ENCODE data around the gene NANOS1.
A peak's percentile ranks its signal among the peaks of the same experiment; 100 is the strongest.
"Not testable (repeated sequence)": the region's sequence is repeated elsewhere in the genome, so short reads cannot be mapped to it uniquely, and the experiment has no call there.

NANOS1 gene

DNA sequence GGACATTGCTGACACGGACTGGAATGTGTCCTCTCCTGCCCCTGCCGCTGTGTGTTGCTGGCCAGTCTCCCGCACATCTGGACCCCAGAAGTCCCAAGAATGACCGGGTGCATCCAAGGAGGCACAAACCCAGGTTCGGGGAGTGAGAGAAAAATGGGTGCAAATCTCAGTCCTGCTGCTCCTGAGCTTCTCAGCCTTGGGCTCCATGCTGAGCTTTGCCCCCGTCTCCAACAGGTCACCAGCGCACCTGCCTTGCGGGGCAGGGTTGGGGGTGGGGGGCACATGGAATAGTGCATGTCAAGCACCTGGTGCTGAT is 6.0 kb upstream of the NANOS1 start:
- no peaks in the 10 kb centered on the region for H3K27me3 ChIP-seq (ENCODE audit: control insufficient read depth, insufficient read depth, low read length)
- no peak overlapping the region for H3K9ac ChIP-seq (ENCODE audit: low read length)
- H3K4me3 ChIP-seq (ENCODE audit: low read length) = no peak overlapping the region
- no peaks in the 10 kb centered on the region for H3K36me3 ChIP-seq (ENCODE audit: control insufficient read depth, insufficient read depth, low read length)
- H3K9me3 ChIP-seq (ENCODE audit: control insufficient read depth, low read length) = no peaks in the 10 kb centered on the region
- H3K4me1 ChIP-seq (ENCODE audit: control insufficient read depth, insufficient read depth, low read length) = peaks cover 13% of the 10 kb centered on the region

GRCh38 chr10:119024882-119025281 is 4.6 kb upstream of the NANOS1 start:
- Histone ChIP-seq H3K9ac (ENCODE audit: low read length) (no peak overlapping the region), H3K4me1 (ENCODE audit: control insufficient read depth, insufficient read depth, low read length) (peaks cover 13% of the 10 kb centered on the region), H3K36me3 (ENCODE audit: control insufficient read depth, insufficient read depth, low read length) (no peaks in the 10 kb centered on the region), H3K27me3 (ENCODE audit: control insufficient read depth, insufficient read depth, low read length) (no peaks in the 10 kb centered on the region), H3K9me3 (ENCODE audit: control insufficient read depth, low read length) (no peaks in the 10 kb centered on the region), H3K4me3 (ENCODE audit: low read length) (no peak overlapping the region)

DNA sequence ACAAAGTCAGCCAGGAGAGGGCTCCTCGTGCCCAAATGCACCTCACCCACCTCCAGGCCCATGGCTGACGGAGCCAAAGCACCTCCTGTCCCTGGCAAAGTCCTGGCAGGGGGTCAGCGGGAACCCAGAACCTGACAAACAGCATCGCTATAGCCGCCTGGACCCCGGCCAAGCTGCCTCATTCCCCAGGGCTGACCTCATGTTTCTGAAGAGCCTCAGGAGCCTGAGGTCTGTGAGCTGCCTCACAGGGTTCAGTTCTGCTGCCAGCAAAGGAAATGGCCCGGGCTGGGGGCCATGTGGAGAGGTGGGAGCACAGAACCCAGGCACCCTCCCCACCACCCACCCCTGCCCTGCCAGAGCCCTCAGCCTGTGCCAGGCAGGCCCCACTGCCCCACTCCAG is 4.2 kb upstream of the NANOS1 start:
- Histone ChIP-seq H3K9me3 (ENCODE audit: control insufficient read depth, low read length) (no peaks in the 10 kb centered on the region), H3K4me1 (ENCODE audit: control insufficient read depth, insufficient read depth, low read length) (peaks cover 13% of the 10 kb centered on the region), H3K9ac (ENCODE audit: low read length) (no peak overlapping the region), H3K27me3 (ENCODE audit: control insufficient read depth, insufficient read depth, low read length) (no peaks in the 10 kb centered on the region), H3K4me3 (ENCODE audit: low read length) (no peak overlapping the region), H3K36me3 (ENCODE audit: control insufficient read depth, insufficient read depth, low read length) (no peaks in the 10 kb centered on the region)

GRCh38 chr10:119025776-119026175 is 3.7 kb upstream of the NANOS1 start:
- peaks cover 10% of the 10 kb centered on the region for H3K4me1 ChIP-seq (ENCODE audit: control insufficient read depth, insufficient read depth, low read length)
- no peak overlapping the region for H3K9ac ChIP-seq (ENCODE audit: low read length)

DNA sequence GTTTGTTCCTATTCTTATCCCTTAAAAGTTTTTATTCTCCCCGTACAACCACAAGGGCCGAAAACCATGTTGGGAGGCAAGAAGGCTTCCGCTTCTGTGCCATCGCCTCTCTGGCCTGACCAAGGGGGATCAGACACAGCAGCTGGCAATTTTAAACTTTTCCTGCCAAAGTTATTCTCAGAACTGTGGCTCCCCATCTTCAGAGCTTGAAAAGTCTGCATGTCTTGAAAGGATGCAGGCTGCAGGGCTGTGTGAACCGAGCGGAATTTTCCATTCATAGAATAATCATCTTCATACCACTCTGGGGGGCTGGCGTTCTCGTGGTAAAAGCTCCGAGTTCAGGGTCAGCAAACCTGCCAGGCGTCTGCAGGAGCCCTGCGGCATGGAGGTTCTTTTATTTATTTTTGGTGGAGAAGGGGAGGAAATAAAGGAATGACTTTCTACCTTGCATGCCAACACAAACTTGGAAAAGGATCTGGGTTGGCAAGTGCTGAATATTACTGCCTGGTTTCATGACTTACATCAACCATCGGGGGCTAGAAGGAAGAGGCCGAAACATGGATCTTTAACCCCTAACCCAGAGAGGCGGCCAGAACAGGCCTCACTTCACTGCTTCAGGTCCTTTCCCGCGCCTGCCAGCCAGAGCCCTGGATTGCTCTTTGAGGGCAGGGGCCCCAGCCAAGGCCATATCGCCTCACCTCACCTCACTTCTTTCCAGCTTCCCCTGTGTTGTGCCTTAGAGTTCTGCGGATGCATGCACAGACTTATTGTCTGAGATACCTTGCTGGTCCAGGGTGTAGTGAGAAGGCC is 3.0 kb upstream of the NANOS1 start:
- Histone ChIP-seq H3K4me3 (ENCODE audit: low read length) (no peak overlapping the region), H3K27me3 (ENCODE audit: control insufficient read depth, insufficient read depth, low read length) (no peaks in the 10 kb centered on the region), H3K36me3 (ENCODE audit: control insufficient read depth, insufficient read depth, low read length) (no peaks in the 10 kb centered on the region), H3K4me1 (ENCODE audit: control insufficient read depth, insufficient read depth, low read length) (peaks cover 10% of the 10 kb centered on the region), H3K9ac (ENCODE audit: low read length) (no peak overlapping the region), H3K9me3 (ENCODE audit: control insufficient read depth, low read length) (no peaks in the 10 kb centered on the region)

More at GRCh38 chr10:119025776-119026175, 3.7 kb upstream of the NANOS1 start:
- Histone ChIP-seq H3K27me3 (ENCODE audit: control insufficient read depth, insufficient read depth, low read length) (no peaks in the 10 kb centered on the region), H3K36me3 (ENCODE audit: control insufficient read depth, insufficient read depth, low read length) (no peaks in the 10 kb centered on the region), H3K4me3 (ENCODE audit: low read length) (no peak overlapping the region), H3K9me3 (ENCODE audit: control insufficient read depth, low read length) (no peaks in the 10 kb centered on the region)

DNA sequence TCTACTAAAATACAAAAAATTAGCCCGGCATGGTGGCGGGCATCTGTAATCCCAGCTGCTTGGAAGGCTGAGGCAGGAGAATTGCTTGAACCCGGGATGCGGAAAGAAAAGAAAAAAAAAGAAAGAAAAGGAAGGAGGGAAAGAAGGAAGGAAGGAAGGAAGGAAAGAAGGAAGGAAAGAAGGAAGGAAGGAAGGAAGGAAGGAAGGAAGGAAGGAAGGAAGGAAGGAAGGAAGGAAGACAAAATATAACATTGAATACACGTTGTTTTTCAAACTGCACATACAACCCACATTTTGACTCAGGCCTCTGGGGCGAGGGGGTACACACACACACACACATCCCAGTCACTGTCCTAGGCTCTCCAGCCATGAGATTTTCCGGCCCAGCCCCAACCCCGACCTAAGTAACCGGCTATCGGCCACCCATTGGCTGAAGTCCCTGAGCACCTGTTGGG is 1.0 kb upstream of the NANOS1 start:
- not testable (repeated sequence) for H3K9me3 ChIP-seq (ENCODE audit: control insufficient read depth, low read length); H3K27me3 ChIP-seq (ENCODE audit: control insufficient read depth, insufficient read depth, low read length); H3K4me3 ChIP-seq (ENCODE audit: low read length); H3K36me3 ChIP-seq (ENCODE audit: control insufficient read depth, insufficient read depth, low read length)
- H3K4me1 ChIP-seq (ENCODE audit: control insufficient read depth, insufficient read depth, low read length) = peaks cover 10% of the 10 kb centered on the region
- peak overlapping the region; percentile 17 for H3K9ac ChIP-seq (ENCODE audit: low read length)

DNA sequence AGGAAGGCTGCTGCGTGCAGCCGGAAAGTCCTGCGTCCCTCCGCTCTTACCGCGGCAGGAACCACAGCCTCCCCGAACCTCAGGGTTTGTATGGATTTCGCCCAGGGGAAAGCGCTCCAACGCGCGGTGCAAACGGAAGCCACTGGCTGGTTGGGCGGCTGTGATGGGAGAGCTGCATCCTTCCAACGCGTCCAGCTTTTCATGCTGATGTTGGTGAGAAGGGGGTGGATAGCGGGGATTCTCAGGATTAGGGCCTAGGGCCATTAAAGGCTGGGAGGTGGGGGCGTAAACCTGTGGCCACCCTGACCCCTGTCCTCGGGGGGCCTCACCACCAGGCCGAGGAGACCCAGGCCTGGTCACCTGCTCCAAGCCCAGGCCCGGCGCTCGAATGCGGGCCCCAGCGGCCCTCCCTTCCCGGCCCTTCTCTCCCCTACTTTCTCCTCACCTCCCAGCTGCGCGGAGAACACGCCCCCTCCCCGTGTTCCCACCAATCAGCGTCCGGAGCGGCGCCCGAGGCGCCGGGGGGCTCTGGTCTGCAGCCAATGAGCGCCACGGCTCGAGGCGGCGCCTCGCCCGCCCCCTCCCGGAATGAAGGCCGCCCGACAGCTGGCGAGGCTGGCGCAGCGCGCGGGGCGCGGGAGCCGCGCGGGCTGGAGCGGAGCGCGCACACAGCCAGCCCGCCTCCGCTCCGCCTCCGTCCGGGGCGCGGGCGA is 458 bp upstream of the NANOS1 start:
- Histone ChIP-seq H3K36me3 (ENCODE audit: control insufficient read depth, insufficient read depth, low read length) (peaks cover 3% of the 10 kb centered on the region), H3K9ac (ENCODE audit: low read length) (peak overlapping the region; percentile 17), H3K27me3 (ENCODE audit: control insufficient read depth, insufficient read depth, low read length) (no peaks in the 10 kb centered on the region), H3K4me1 (ENCODE audit: control insufficient read depth, insufficient read depth, low read length) (peaks cover 10% of the 10 kb centered on the region), H3K4me3 (ENCODE audit: low read length) (peak overlapping the region; percentile 22), H3K9me3 (ENCODE audit: control insufficient read depth, low read length) (no peaks in the 10 kb centered on the region)

GRCh38 chr10:119030421-119031250 is 1.1 kb downstream of the NANOS1 start:
- Histone ChIP-seq H3K4me3 (ENCODE audit: low read length) (no peak overlapping the region), H3K27me3 (ENCODE audit: control insufficient read depth, insufficient read depth, low read length) (no peaks in the 10 kb centered on the region), H3K9me3 (ENCODE audit: control insufficient read depth, low read length) (no peaks in the 10 kb centered on the region), H3K36me3 (ENCODE audit: control insufficient read depth, insufficient read depth, low read length) (peaks cover 6% of the 10 kb centered on the region), H3K9ac (ENCODE audit: low read length) (no peak overlapping the region), H3K4me1 (ENCODE audit: control insufficient read depth, insufficient read depth, low read length) (peaks cover 3% of the 10 kb centered on the region)

DNA sequence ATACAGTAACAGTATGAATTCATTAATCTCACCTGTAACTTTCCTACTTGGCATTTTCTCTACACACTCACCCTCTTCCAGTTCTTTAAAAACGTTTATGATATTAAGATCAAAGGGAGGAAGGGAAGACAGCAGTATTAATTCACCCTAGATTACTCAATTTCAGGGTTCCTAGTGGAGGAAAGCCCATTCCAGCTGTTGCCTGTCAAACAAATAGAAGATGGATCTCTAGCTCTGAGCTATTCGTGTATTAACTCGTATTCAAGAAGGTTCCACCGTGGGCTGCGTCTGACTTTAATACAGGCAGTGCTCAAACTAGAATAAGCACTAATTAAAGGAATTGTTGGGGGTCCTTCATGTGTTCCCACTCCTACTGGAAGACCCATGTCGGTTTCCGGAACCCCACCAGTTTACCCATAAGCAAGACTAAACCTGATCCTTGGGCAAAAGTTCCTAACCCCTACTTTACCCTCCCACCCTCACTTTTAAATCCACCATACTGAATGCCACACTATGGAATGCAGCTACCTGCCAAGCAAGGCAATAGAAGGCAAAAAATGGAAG is 2.1 kb downstream of the NANOS1 start:
- no peak overlapping the region for H3K9ac ChIP-seq (ENCODE audit: low read length)

DNA sequence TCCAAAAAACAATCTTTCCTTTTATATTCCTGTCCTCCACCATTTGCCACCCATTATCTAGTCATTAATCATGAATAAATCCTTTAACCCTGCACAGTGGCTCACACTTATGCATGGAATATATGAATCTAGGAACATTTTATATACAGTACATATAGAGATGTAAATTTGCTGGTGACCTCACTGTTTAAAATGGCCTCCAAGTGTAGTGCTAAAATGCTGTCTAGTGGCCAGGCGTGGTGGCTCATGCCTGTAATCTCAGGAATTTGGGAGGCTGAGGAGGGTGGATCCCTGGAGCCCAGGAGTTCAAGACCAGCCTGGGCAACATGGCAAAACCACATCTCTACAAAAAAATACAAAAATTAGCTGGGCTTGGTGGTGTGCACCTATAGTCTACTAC is 9.6 kb downstream of the NANOS1 start:
- no peaks in the 10 kb centered on the region for H3K9me3 ChIP-seq (ENCODE audit: control insufficient read depth, low read length)
- no peaks in the 10 kb centered on the region for H3K4me1 ChIP-seq (ENCODE audit: control insufficient read depth, insufficient read depth, low read length)
- peaks cover 16% of the 10 kb centered on the region for H3K36me3 ChIP-seq (ENCODE audit: control insufficient read depth, insufficient read depth, low read length)
- no peak overlapping the region for H3K4me3 ChIP-seq (ENCODE audit: low read length)
- no peak overlapping the region for H3K9ac ChIP-seq (ENCODE audit: low read length)
- no peaks in the 10 kb centered on the region for H3K27me3 ChIP-seq (ENCODE audit: control insufficient read depth, insufficient read depth, low read length)

More for the DNA sequence above, 2.1 kb downstream of the NANOS1 start:
- Histone ChIP-seq H3K4me3 (ENCODE audit: low read length) (no peak overlapping the region), H3K27me3 (ENCODE audit: control insufficient read depth, insufficient read depth, low read length) (no peaks in the 10 kb centered on the region), H3K4me1 (ENCODE audit: control insufficient read depth, insufficient read depth, low read length) (no peaks in the 10 kb centered on the region), H3K36me3 (ENCODE audit: control insufficient read depth, insufficient read depth, low read length) (peaks cover 6% of the 10 kb centered on the region), H3K9me3 (ENCODE audit: control insufficient read depth, low read length) (no peaks in the 10 kb centered on the region)

- no peak overlapping the region for H3K4me3 ChIP-seq (ENCODE audit: low read length)
- H3K9ac ChIP-seq (ENCODE audit: low read length) = no peak overlapping the region
- no peaks in the 10 kb centered on the region for H3K4me1 ChIP-seq (ENCODE audit: control insufficient read depth, insufficient read depth, low read length)
- no peaks in the 10 kb centered on the region for H3K9me3 ChIP-seq (ENCODE audit: control insufficient read depth, low read length)
- no peaks in the 10 kb centered on the region for H3K27me3 ChIP-seq (ENCODE audit: control insufficient read depth, insufficient read depth, low read length)
- H3K36me3 ChIP-seq (ENCODE audit: control insufficient read depth, insufficient read depth, low read length) = peaks cover 27% of the 10 kb centered on the region
These were observed 11.8 kb downstream of the NANOS1 start for GRCh38 chr10:119041326-119041725.

Data from mucosa of stomach (tissue), 1 donor.